AG10803 (cell line): Measurements from ENCODE around the gene PARVA.
"Not testable (repeated sequence)": the region's sequence is repeated elsewhere in the genome, so short reads cannot be mapped to it uniquely, and the experiment has no call there.

ENCODE experiments used
- DNase-seq: peaks from one replicate; pipeline ENCODE4 v3.0.0; 2010; ENCODE audit warnings: low read depth
- H3K4me3 ChIP-seq: 2 replicates; pipeline ENCODE4 v1.5.1; 2011; ENCODE audit warnings: mild to moderate bottlenecking, low read length, control low read depth
- CTCF ChIP-seq: conservative IDR thresholded peaks from 2 replicates; pipeline ENCODE4 v1.5.1; 2011; ENCODE audit warnings: mild to moderate bottlenecking, low read length, control low read depth, inconsistent platforms

The PARVA gene

DNA sequence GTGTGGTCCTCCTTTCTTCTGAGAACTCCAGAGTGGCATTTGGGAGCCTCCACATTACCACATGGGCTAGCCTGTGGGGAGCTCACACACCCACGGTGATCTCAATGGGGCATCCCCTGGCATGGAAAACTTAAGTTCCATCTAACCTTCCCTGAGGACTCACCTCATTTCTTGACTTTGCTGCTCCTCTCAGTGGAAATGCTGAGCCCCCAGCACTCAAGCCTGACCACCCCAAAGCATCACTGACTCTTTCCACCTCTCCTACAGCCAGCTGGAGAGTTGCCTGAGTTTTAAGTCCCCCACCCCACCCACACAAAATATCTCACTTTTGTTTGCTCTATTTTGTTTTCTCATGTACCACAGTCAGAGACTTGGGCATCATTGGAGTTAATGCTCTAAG lies 23.8 kb upstream of the PARVA start:
- no peak for TF ChIP-seq CTCF
- no peak for DNase-seq
- H3K4me3 ChIP-seq: no peak overlapping the region

DNA sequence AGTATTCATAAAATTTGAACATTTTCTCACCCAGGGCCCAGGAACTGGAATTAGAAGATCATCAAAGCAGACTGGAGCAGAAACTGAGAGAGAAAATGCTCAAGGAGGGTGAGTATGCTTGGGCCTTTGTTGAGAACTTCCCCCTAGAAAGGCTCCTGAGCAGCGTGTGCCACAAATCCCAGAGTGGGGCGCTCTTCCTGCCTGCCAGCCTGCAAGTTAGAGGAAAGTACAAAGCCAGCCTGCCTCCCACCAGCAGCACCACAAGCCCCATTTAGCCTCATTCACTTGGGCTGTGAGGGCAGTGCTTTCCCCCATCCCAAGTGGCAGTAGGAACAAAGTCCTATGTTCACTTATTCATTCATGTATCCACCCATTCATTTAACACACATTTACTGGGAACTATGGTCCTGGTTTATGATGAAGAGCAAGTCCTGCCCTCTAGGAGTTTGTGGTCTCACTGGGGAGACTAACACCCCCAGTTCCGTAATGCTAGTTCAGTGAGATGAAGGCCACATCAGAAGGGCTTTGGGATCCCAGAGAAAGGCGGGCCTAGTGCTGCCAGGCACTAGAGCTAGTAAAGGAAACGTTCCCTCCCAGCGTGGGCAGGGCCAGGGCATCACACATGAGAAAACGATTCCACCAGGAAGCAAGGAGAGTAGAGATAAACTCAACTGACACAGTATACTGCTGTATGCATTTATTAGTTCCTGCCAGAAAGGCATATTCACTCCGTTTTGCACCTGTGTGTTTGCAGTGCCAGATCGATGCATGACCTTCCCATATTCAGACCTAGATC lies 22.4 kb upstream of the PARVA start:
- no peak for DNase-seq
- no peak for TF ChIP-seq CTCF

GRCh38 chr11:12356944-12357655 lies 20.3 kb upstream of the PARVA start:
- TF ChIP-seq CTCF: no peak
- no peak overlapping the region for H3K4me3 ChIP-seq
- DNase-seq: no peak

More for the DNA sequence above, 22.4 kb upstream of the PARVA start:
- no peak overlapping the region for H3K4me3 ChIP-seq

- not testable (repeated sequence) for DNase-seq
Observed at GRCh38 chr11:12357697-12358096, 19.7 kb upstream of the PARVA start.

DNA sequence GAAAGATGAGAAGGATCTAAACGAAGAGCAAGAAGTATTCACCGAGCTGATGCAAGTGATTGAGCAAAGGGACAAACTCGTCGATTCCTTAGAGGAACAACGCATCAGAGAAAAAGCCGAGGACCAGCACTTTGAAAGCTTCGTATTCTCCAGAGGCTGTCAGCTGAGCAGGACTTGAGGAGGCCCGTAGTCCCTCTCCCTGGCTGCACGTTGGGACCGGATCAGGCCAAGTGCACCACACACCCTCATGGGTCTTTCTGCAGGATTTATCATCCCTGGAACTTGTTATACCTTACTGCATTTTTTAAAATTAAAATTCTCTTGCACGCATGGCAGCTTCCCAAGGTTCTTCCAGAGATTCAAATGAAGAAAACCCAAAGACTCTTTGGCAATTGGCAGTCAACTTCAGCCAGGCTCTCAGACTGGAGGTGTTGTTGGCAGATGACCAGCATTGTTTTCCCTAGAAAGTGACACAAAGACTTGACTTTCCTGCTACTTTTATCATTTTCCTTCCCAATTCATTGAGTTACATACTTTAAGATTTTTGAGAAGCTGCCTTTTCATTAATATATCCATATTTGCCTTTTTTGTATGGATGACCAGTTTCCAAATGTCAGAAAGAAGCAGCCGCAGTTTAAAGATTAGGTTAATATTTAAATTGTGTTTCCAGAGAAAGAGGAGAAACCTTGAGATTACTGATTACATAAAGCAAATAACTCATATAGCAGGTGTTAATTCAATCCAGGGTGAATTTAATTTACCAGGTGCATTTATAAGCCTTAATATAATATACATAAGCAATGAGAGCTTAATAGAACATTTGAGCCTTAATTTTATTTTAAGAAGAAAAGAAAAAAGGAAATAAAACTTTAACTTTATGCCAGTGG lies 18.8 kb upstream of the PARVA start:
- no peak for TF ChIP-seq CTCF
- no peak overlapping the region for H3K4me3 ChIP-seq
- DNase-seq: no peak

More at GRCh38 chr11:12357697-12358096, 19.7 kb upstream of the PARVA start:
- H3K4me3 ChIP-seq: not testable (repeated sequence)

DNA sequence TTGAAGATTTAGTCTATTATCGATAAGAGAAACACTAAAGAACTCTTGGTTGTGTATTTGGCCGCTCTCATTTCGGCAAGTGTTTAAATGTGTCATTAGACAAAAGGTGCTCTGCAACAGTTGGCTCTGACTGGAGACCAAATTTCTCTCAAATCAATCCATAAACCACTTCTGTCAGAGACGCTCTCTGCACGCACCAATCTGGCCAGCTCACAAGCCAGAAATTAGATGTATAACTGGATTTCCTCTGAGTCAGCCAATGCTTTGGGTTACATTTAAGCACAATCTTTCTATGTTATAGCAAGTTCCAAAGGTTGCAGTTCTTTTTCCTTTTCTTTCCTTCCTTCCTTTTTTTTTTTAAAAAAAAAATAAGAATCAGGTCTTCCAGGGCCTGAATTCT lies 17.6 kb upstream of the PARVA start:
- DNase-seq: peak; percentile 27
- TF ChIP-seq CTCF: no peak

GRCh38 chr11:12361682-12362081 lies 15.7 kb upstream of the PARVA start:
- DNase-seq: no peak
- H3K4me3 ChIP-seq: no peak overlapping the region
- TF ChIP-seq CTCF: no peak

More for the DNA sequence above, 17.6 kb upstream of the PARVA start:
- H3K4me3 ChIP-seq: no peak overlapping the region
